GM10248 (cell line): ENCODE results near the gene CASZ1.

Experiments used
- CTCF ChIA-PET: fragments of 300-600 bp; sonication (Branson Sonifier 250); formaldehyde crosslinking; extraction: SDS; loops from one replicate; lab custom pipeline; 2021; ENCODE audit warnings: antibody characterized with exemption; lab: Yijun Ruan, JAX
- POLR2A ChIA-PET: fragments of 350-650 bp; sonication (Branson Sonifier 250); formaldehyde crosslinking; extraction: SDS; loops from one replicate; lab custom pipeline; 2020; ENCODE audit warnings: antibody characterized with exemption; lab: Yijun Ruan, JAX
- DNase-seq: peaks from one replicate; pipeline ENCODE4 v3.0.0; 2012; ENCODE audit errors: extremely low spot score
- TF ChIP-seq, protein P1 (sequence below): IDR thresholded peaks from 2 replicates; pipeline ENCODE4 v1.5.1; 2012; ENCODE audit warnings: mild to moderate bottlenecking, low read depth; ENCODE audit errors: extremely low read depth, missing control alignments, control extremely low read depth

CASZ1 gene

DNA sequence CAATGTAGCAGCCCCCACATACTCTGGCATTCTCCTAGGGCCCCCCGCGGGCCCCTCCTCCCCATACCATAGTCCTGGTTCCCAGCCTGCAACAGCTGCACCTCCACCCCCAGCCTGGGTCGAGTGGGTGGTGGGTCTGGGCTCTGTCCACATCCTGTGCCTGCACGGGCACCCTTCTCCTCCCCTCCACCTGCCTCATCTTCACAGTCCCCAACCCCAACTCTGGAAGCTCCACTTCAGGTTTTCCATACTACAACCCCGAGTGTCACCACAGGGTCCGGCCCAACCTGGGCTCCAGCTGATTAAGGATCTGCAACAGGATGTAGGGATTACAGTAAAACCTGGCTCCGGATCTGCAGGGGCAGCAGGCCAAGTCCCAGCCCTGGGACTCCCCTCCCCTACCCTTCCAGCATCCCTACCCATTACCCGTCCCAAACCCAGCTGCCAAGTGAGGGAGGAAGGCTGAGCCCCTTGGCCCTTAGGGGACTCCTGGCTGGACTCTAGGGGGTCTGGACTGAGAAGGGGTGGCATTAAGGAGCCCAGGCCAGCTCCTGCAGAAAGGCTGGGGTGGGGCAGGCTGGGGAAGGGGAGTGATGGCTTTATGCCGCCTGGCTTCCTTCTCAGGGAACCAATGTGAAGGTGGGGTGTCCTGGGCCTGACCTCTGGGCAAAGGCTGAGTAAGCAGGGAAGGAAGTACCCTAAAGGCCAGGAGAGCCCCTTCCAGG, 116.8 kb downstream of the CASZ1 start:
- ChIA-PET POLR2A (no interaction called here), CTCF (interaction anchor here (1.4 kb wide), 1 partner anchor 188 kb away, joined by 3 read pairs; no protein-coding TSS in a partner anchor)
- DNase-seq: no peak
- TF ChIP-seq, protein P1, sequence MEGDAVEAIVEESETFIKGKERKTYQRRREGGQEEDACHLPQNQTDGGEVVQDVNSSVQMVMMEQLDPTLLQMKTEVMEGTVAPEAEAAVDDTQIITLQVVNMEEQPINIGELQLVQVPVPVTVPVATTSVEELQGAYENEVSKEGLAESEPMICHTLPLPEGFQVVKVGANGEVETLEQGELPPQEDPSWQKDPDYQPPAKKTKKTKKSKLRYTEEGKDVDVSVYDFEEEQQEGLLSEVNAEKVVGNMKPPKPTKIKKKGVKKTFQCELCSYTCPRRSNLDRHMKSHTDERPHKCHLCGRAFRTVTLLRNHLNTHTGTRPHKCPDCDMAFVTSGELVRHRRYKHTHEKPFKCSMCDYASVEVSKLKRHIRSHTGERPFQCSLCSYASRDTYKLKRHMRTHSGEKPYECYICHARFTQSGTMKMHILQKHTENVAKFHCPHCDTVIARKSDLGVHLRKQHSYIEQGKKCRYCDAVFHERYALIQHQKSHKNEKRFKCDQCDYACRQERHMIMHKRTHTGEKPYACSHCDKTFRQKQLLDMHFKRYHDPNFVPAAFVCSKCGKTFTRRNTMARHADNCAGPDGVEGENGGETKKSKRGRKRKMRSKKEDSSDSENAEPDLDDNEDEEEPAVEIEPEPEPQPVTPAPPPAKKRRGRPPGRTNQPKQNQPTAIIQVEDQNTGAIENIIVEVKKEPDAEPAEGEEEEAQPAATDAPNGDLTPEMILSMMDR: no peak

DNA sequence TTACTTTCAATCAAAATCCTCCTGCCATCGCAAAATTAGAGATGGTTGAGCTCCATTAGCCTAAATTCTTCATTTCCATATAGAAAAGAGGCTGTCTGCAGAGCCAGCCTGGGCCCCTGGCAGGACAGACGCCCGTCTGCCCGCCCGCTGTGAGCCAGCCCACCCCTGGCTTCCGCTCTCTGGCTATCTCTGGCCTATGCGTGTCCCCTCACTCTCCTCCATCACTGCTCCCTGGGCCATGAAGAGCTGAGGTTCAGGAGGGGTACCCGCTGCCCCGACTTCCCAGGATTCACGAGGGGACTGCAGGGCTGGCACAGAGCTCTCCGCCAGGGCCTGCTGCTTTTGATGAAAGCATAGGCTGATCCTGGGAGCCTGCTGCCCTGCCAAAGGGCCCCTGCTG, 117.6 kb downstream of the CASZ1 start:
- TF ChIP-seq, protein P1: no peak
- ChIA-PET POLR2A (interaction anchor here (0.7 kb wide), 1 partner anchor 478 kb away, joined by 8 read pairs; no protein-coding TSS in a partner anchor), CTCF (interaction anchor here (1.4 kb wide), 1 partner anchor 189 kb away, joined by 3 read pairs; no protein-coding TSS in a partner anchor)
- no peak for DNase-seq

DNA sequence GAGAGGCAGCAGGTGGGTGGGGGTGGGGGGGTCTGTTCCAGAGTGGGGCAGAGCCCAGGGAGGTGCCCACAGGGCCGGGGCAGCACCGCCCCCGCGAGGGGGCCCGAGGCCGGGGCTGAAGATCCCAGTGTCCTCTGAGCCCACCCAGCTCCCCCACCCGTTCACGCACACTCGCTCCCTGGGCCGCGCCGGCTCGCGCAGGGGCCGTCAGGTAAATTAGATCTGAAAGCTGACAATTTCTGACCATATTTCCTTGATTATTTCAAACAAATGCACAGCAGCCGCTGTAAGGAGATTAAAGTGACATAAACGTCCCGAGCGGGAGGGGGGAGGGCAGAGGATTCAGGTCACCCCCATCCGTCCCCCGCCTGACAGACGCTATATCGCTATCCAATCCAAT, 118.0 kb downstream of the CASZ1 start:
- no peak for DNase-seq
- POLR2A ChIA-PET: interaction anchor here (0.7 kb wide), 1 partner anchor 478 kb away, joined by 8 read pairs; no protein-coding TSS in a partner anchor
- TF ChIP-seq, protein P1: no peak
- CTCF ChIA-PET: no interaction called here

DNA sequence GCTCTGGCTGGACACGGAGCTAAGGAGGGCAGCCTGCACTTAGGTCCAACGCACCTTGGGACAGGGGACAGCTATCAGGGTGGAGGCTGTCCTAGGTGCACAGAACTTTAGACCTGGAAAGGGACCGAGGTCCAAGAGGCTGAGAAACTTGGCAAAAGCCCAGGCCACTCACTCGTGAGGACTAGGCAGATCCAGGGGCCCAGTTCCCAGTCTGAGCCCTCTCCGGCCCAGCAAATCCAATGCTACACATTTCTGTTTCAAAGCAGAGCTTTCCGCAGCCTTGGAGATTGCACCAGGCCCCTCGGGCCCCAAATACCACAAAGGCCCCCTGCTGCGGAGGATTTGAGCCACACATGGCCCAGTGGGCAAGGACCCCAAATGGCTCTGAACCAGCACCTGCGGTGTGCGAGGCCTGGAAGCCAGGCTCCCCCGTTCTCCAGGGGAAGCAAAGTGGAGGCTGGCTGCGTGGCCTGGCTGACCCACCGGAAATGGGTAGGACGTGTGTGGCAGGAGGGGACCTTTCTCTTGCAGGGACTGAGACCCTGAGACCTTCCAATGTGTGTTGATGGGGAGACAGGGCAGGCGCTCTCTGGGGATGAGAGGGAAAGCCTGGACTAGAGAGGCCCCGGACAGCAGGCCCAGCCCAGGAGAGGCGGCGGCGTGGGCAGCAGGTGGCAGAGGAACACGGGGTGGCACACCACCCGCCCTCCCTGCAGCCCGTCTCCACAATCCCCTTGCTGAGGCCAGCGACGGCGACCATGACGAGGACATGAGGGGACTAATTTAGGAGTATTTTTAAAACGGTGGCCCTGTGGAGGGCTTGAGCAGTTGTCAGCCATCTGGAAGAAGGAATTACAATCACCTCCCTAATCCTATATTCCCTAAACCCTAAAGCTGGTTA, 118.7 kb downstream of the CASZ1 start:
- POLR2A ChIA-PET: no interaction called here
- TF ChIP-seq, protein P1: no peak
- CTCF ChIA-PET: no interaction called here
- DNase-seq: no peak

DNA sequence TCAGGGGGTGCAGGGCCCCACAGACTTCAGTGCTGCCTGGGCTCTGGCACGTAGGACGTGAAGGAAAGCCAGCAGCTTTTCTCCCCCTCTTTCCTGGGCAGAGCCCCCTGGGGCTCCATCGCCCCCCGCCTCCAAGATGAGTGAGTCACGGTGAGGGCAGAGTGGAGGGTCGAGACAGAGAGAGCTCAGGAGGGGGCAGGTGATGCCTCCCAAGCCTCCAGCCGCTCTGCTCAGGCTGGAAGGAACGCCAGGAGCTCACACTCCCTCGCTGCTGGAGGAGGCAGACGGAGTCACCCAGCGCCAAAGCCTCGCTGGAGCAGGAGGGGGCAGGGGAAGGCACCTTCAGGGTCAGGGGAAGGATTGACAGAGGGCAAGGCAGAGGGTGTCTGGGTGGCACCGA, 119.5 kb downstream of the CASZ1 start:
- POLR2A ChIA-PET: no interaction called here
- DNase-seq: no peak
- TF ChIP-seq, protein P1: no peak
- CTCF ChIA-PET: no interaction called here

DNA sequence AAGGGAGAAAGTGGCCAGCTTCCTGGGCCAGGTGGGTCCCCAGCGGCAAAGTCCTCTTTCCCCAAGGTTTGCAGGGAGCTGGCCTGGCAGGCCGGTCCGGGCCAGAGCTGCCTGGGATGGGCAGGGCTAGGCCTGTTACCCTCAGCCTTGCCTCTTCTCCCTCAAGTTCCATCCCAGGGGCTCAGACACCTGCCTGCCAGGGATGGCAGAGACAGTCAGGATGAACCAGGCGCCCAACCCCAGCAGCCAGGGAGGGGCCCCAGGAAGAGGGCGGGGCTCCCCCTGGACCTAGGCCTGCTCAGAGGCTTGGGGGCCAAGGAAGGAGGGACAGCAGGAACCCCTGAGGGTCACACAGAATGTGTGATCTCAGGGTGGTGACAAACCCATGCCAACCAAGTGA, 120.6 kb downstream of the CASZ1 start:
- ChIA-PET POLR2A (no interaction called here), CTCF (no interaction called here)
- TF ChIP-seq, protein P1: no peak
- DNase-seq: no peak
